IMR-90 (cell line): ENCODE results near the gene GPR179.

Source experiments
- SMC3 ChIP-seq: fragments of 150-350 bp; IDR thresholded peaks from 2 replicates; pipeline ENCODE4 v1.6.1; 2016; ENCODE audit warnings: low read depth, mild to moderate bottlenecking, antibody characterized with exemption, low read length, moderate library complexity
- TF ChIP-seq, protein P1 (sequence below): conservative IDR thresholded peaks from 2 replicates; pipeline ENCODE4 v1.5.1; 2012; ENCODE audit warnings: mild to moderate bottlenecking, low read depth, low read length, improper control_type of control experiment

DNA sequence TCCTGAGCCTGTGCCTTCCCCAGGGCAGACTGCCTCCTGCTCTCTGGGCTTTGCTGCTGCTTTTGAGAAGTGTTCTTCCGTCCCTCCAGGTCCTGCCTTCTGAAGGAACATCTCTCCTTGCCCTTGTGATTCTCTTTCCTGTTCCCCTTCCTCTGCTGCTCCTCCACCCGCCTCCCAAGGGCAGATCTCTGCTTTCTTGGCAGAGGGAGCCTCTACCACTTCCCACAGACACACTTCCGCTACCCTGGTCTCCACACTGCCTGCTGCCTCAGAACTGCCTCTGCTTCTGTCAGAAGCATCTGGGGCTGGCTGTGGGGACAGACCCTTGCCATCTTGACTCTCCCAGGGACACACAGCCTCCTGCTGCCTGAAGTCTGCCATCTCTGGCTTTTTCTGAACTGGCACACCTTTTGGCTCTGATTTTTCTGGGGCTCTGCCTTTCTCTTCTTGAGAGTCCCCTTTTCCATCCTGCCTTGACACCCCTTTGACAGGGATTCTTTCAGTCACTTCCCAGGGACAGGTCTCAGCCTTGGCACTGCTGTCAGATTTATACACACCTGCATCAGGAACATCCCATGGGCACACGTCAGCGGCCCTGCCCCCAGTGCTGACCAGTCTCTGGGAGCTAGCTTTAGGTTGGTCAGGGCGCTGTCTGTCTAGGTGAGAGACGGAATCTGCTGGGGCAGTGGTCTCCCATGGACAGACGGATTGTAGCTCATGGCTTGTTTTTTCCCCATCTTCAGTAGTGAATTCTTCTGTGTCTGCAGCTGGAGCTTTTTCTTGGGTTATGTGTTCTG lies 16.6 kb downstream of the GPR179 start:
- TF ChIP-seq SMC3, result no peak
- TF ChIP-seq, protein P1, sequence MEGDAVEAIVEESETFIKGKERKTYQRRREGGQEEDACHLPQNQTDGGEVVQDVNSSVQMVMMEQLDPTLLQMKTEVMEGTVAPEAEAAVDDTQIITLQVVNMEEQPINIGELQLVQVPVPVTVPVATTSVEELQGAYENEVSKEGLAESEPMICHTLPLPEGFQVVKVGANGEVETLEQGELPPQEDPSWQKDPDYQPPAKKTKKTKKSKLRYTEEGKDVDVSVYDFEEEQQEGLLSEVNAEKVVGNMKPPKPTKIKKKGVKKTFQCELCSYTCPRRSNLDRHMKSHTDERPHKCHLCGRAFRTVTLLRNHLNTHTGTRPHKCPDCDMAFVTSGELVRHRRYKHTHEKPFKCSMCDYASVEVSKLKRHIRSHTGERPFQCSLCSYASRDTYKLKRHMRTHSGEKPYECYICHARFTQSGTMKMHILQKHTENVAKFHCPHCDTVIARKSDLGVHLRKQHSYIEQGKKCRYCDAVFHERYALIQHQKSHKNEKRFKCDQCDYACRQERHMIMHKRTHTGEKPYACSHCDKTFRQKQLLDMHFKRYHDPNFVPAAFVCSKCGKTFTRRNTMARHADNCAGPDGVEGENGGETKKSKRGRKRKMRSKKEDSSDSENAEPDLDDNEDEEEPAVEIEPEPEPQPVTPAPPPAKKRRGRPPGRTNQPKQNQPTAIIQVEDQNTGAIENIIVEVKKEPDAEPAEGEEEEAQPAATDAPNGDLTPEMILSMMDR, result no peak
